ENCODE data around the gene EPHB2.

GRCh38 chr1:22815043-22815365 is 104.4 kb downstream of the EPHB2 start:
- no peak for TF ChIP-seq CTCF (IDR thresholded peaks at IDR 0.05)
- TF ChIP-seq POLR2A (IDR thresholded peaks at IDR 0.05): no peak
- TF ChIP-seq EP300 (IDR thresholded peaks at IDR 0.05): no peak
